ENCODE data around the gene MYH6.

The MYH6 gene

GRCh38 chr14:23409475-23409874, 1.4 kb upstream of the MYH6 start:
- no peak for DNase-seq (ENCODE audit: low spot score)
- Histone ChIP-seq H3K9me3 (ENCODE audit: severe bottlenecking) (no peaks in the 10 kb centered on the region), H3K4me3 (ENCODE audit: severe bottlenecking) (no peak overlapping the region), H3K36me3 (ENCODE audit: low read depth) (no peaks in the 10 kb centered on the region), H3K27ac (ENCODE audit: poor library complexity, severe bottlenecking) (no peak overlapping the region), H3K27me3 (ENCODE audit: insufficient read depth, poor library complexity, severe bottlenecking) (no peaks in the 10 kb centered on the region), H3K4me1 (ENCODE audit: insufficient read depth, poor library complexity, severe bottlenecking) (no peaks in the 10 kb centered on the region)
- ATAC-seq (ENCODE audit: low read depth) = no peak; the same call in 2 of the 3 replicates
- no peak for TF ChIP-seq CTCF (IDR thresholded peaks at IDR 0.05; ENCODE audit: poor library complexity, severe bottlenecking)

GRCh38 chr14:23408307-23408630, 196 bp upstream of the MYH6 start:
- H3K4me3 ChIP-seq (ENCODE audit: severe bottlenecking) = no peak overlapping the region
- no peak overlapping the region for H3K27ac ChIP-seq (ENCODE audit: poor library complexity, severe bottlenecking)
- ATAC-seq (ENCODE audit: low read depth) = no peak
- no peaks in the 10 kb centered on the region for H3K36me3 ChIP-seq (ENCODE audit: low read depth)
- TF ChIP-seq CTCF (IDR thresholded peaks at IDR 0.05; ENCODE audit: poor library complexity, severe bottlenecking) = no peak
- H3K27me3 ChIP-seq (ENCODE audit: insufficient read depth, poor library complexity, severe bottlenecking) = no peaks in the 10 kb centered on the region
- no peaks in the 10 kb centered on the region for H3K9me3 ChIP-seq (ENCODE audit: severe bottlenecking)
- no peaks in the 10 kb centered on the region for H3K4me1 ChIP-seq (ENCODE audit: insufficient read depth, poor library complexity, severe bottlenecking)
- DNase-seq (ENCODE audit: low spot score) = no peak

- no peak for DNase-seq (ENCODE audit: low spot score)
- H3K4me1 ChIP-seq (ENCODE audit: insufficient read depth, poor library complexity, severe bottlenecking) = no peaks in the 10 kb centered on the region
- no peak overlapping the region for H3K4me3 ChIP-seq (ENCODE audit: severe bottlenecking)
- no peaks in the 10 kb centered on the region for H3K36me3 ChIP-seq (ENCODE audit: low read depth)
- H3K9me3 ChIP-seq (ENCODE audit: severe bottlenecking) = no peaks in the 10 kb centered on the region
- H3K27me3 ChIP-seq (ENCODE audit: insufficient read depth, poor library complexity, severe bottlenecking) = no peaks in the 10 kb centered on the region
- no peak for TF ChIP-seq CTCF (IDR thresholded peaks at IDR 0.05; ENCODE audit: poor library complexity, severe bottlenecking)
- ATAC-seq (ENCODE audit: low read depth) = no peak
- no peak overlapping the region for H3K27ac ChIP-seq (ENCODE audit: poor library complexity, severe bottlenecking)
Measured at GRCh38 chr14:23406725-23407355, 1.2 kb downstream of the MYH6 start.

- Histone ChIP-seq H3K36me3 (ENCODE audit: low read depth) (no peaks in the 10 kb centered on the region), H3K27me3 (ENCODE audit: insufficient read depth, poor library complexity, severe bottlenecking) (no peaks in the 10 kb centered on the region), H3K4me3 (ENCODE audit: severe bottlenecking) (no peak overlapping the region), H3K9me3 (ENCODE audit: severe bottlenecking) (no peaks in the 10 kb centered on the region), H3K27ac (ENCODE audit: poor library complexity, severe bottlenecking) (no peak overlapping the region), H3K4me1 (ENCODE audit: insufficient read depth, poor library complexity, severe bottlenecking) (no peaks in the 10 kb centered on the region)
- TF ChIP-seq CTCF (IDR thresholded peaks at IDR 0.05; ENCODE audit: poor library complexity, severe bottlenecking) = no peak
- DNase-seq (ENCODE audit: low spot score) = no peak
- no peak for ATAC-seq (ENCODE audit: low read depth)
Measured at GRCh38 chr14:23406244-23406643, 1.8 kb downstream of the MYH6 start.

- no peak for ATAC-seq (ENCODE audit: low read depth)
- no peak for DNase-seq (ENCODE audit: low spot score)
- Histone ChIP-seq H3K36me3 (ENCODE audit: low read depth) (no peaks in the 10 kb centered on the region), H3K27ac (ENCODE audit: poor library complexity, severe bottlenecking) (no peak overlapping the region), H3K9me3 (ENCODE audit: severe bottlenecking) (no peaks in the 10 kb centered on the region), H3K27me3 (ENCODE audit: insufficient read depth, poor library complexity, severe bottlenecking) (no peaks in the 10 kb centered on the region), H3K4me3 (ENCODE audit: severe bottlenecking) (no peak overlapping the region), H3K4me1 (ENCODE audit: insufficient read depth, poor library complexity, severe bottlenecking) (no peaks in the 10 kb centered on the region)
- no peak for TF ChIP-seq CTCF (IDR thresholded peaks at IDR 0.05; ENCODE audit: poor library complexity, severe bottlenecking)
Measured at GRCh38 chr14:23405516-23406025, 2.5 kb downstream of the MYH6 start.

All from RWPE2 (cell line).